Occipital lobe (tissue), 2 donors: ENCODE measurements around the gene MIEF2. TPM values are rescaled to one million over a fixed set of nuclear protein-coding genes. Genes with fewer than 3 reads are reported as not detected.
"Not testable (repeated sequence)": the region's sequence is repeated elsewhere in the genome, so short reads cannot be mapped to it uniquely, and the experiment has no call there.

Source experiments
- DNase-seq: peaks from one replicate; lab custom pipeline; 2025; lab: John Stamatoyannopoulos, UW
- total RNA-seq: library from RNA; depleted of rRNA; stranded (reverse); fragments of >200 nt; gene quantifications from one replicate; pipeline ENCODE4 v1.2.3, GENCODE V29; 2014

Gene MIEF2
- total RNA-seq, 1 donor from 2014 or later = 29.2 TPM

GRCh38 chr17:18281788-18282187 is 21.3 kb downstream of the MIEF2 start:
- no peak for DNase-seq

DNA sequence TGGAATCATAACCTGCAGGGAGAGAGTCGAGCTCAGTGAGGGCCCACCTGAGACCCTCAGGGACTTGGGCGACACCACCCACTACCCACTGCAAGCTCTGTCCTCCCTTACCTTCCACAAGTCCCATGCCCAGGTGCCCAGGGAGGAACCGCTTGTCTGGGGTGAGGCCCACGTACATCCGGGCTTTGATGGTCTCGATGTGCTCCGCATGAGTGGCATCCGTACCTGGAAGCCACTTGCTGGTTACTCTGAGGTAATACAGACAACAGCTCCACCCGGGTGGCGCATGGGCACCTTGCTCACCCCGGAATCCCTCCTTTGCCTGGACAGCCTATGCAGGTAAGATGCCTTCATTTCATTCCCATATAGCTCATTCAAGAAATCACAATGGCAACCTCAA is 24.8 kb downstream of the MIEF2 start:
- no peak for DNase-seq

GRCh38 chr17:18291718-18292540 is 31.5 kb downstream of the MIEF2 start:
- no peak for DNase-seq

GRCh38 chr17:18298061-18298460 is 37.6 kb downstream of the MIEF2 start:
- DNase-seq = not testable (repeated sequence)

DNA sequence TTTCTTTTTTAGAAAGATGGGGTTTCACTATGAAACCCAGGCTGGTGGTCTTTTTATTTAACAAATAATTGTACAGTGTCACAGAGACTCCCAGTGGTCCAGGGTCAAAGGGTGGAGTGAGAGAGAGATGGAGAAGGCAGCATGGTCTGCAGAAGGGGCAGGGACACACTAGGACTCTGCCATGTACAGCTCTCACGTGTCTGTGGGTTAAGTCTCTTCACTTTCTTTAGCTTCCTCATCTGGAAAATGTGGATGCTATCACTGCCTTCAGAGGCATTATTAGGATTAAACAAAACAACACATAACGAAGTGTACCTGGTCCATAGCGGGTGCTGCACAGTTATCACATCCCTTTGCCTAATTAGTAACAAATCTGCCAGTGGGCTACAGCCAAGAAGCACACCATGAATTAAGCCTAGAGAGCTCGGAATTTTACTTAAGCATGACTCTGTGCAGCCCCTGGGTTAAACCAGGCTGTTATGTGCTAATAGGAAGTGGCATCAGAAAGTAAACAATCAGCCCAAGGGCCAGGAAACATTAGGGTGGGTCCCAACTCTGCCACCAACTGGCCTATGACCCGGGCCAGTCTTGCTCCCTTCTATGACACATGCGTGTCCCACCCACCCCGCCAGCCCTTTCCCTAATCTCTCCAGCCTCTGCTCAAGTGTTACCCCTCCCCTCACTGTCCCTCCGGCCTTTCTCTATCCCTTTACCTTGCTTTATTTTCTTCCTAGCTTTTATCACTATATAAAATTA is 40.4 kb downstream of the MIEF2 start:
- no peak for DNase-seq

DNA sequence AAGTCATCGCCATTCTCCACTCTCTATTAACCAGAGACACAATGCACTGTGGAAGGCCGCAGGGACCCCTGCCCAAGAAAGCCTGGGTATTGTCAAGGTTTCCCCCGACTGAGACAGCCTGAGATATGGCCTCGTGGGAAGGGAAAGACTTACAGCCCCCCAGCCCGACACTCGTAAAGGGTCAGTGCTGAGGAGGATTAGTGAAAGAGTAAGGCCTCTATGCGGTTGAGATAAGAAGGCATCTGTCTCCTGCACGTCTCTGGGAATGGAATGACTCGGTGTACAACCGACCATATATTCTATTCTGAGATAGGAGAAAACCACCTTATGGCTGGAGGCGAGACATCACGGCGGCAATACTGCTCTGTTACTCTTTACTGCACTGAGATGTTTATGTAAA is 42.7 kb downstream of the MIEF2 start:
- not testable (repeated sequence) for DNase-seq

DNA sequence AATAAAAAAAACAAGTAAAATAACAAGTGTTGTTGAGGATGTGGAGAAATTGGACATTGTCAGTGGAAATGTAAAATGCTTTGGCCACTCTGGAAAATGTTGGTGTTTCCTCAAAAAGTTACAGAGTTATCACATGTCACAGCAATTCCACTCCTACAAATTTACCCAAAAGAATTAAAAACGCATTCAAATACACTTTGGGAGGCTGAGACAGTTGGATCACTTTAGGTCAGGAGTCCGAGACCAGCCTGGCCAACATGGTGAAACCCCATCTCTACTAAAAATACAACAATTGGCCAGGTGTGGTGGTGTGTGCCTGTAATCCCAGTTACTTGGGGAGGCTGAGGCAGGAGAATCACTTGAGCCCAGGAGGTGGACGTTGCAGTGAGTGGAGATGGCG is 48.7 kb downstream of the MIEF2 start:
- no peak for DNase-seq

- no peak for DNase-seq
These were observed 53.7 kb downstream of the MIEF2 start for GRCh38 chr17:18314059-18314730.

GRCh38 chr17:18314731-18315561 is 54.5 kb downstream of the MIEF2 start, which contains the start of the genes SMCR8 and TOP3A:
Gene SMCR8, plus strand, starts transcription at chr17:18315293. Its CDS starts 497 bp downstream, at chr17:18315790.
Gene TOP3A, minus strand, starts transcription at chr17:18314994. Its CDS starts 216 bp downstream, at chr17:18314778.
- DNase-seq = peak; percentile 98

- DNase-seq = no peak
These were observed 55.1 kb downstream of the MIEF2 start for GRCh38 chr17:18315562-18315922.

GRCh38 chr17:18315961-18316360 is 55.5 kb downstream of the MIEF2 start:
- DNase-seq = no peak

Other genes with a start within 250 kb of the MIEF2 start
- 27.6 TPM for gene ATPAF2, start 221.5 kb upstream of the MIEF2 start, total RNA-seq
- gene GID4, start 221.3 kb upstream of the MIEF2 start, total RNA-seq = 9.0 TPM
- gene DRG2, start 172.7 kb upstream of the MIEF2 start, total RNA-seq = 14.3 TPM
- gene MYO15A, start 151.9 kb upstream of the MIEF2 start, total RNA-seq = 2.0 TPM
- 79.7 TPM for gene ALKBH5, start 76.8 kb upstream of the MIEF2 start, total RNA-seq
- 34.0 TPM for gene LLGL1, start 35.0 kb upstream of the MIEF2 start, total RNA-seq
- 49.6 TPM for gene FLII, start 1.9 kb upstream of the MIEF2 start, total RNA-seq
- 38.7 TPM for gene TOP3A, start 54.3 kb downstream of the MIEF2 start, total RNA-seq
- gene SMCR8, start 54.6 kb downstream of the MIEF2 start, total RNA-seq = 11.4 TPM
- gene SHMT1, start 102.9 kb downstream of the MIEF2 start, total RNA-seq = 3.9 TPM
- not detected for gene EVPLL, start 117.1 kb downstream of the MIEF2 start, total RNA-seq
- gene LGALS9C, start 216.1 kb downstream of the MIEF2 start, total RNA-seq = not detected